AG20443 (cell line): Measurements from ENCODE around the gene LRFN4.

ENCODE experiments used
- DNase-seq: peaks from one replicate; pipeline ENCODE4 v3.0.0; 2012; ENCODE audit warnings: low spot score, mixed read lengths

LRFN4 gene

DNA sequence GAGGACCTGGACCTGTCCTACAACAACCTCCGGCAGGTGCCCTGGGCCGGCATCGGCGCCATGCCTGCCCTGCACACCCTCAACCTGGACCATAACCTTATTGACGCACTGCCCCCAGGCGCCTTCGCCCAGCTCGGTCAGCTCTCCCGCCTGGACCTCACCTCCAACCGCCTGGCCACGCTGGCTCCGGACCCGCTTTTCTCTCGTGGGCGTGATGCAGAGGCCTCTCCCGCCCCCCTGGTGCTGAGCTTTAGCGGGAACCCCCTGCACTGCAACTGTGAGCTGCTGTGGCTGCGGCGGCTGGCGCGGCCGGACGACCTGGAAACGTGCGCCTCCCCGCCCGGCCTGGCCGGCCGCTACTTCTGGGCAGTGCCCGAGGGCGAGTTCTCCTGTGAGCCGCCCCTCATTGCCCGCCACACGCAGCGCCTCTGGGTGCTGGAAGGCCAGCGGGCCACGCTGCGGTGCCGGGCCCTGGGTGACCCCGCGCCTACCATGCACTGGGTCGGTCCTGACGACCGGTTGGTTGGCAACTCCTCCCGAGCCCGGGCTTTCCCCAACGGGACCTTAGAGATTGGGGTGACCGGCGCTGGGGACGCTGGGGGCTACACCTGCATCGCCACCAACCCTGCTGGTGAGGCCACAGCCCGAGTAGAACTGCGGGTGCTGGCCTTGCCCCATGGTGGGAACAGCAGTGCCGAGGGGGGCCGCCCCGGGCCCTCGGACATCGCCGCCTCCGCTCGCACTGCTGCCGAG lies 1.5 kb downstream of the LRFN4 start:
- no peak for DNase-seq

GRCh38 chr11:66858939-66859685 lies 2.2 kb downstream of the LRFN4 start:
- DNase-seq, result no peak

DNA sequence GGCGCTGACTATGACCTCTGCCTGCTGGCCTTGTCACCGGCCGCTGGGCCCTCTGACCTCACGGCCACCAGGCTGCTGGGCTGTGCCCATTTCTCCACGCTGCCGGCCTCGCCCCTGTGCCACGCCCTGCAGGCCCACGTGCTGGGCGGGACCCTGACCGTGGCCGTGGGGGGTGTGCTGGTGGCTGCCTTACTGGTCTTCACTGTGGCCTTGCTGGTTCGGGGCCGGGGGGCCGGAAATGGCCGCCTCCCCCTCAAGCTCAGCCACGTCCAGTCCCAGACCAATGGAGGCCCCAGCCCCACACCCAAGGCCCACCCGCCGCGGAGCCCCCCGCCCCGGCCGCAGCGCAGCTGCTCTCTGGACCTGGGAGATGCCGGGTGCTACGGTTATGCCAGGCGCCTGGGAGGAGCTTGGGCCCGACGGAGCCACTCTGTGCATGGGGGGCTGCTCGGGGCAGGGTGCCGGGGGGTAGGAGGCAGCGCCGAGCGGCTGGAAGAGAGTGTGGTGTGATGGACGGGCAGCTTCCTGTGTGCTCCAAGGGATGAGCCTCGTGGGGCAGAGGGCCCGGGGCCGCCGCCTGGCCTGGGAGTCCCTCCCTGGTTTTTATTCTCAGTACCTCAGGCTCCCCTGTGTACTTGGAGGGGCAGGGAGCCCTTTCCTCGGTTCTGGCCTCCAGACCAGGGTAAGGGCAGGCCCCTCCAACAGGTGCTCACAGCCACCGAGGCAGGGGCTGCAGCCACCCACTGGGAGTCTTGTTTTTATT lies 3.0 kb downstream of the LRFN4 start:
- no peak for DNase-seq

GRCh38 chr11:66860449-66860831 lies 3.6 kb downstream of the LRFN4 start:
- no peak for DNase-seq

- no peak for DNase-seq
Measured at GRCh38 chr11:66861038-66861773, 4.3 kb downstream of the LRFN4 start.

DNA sequence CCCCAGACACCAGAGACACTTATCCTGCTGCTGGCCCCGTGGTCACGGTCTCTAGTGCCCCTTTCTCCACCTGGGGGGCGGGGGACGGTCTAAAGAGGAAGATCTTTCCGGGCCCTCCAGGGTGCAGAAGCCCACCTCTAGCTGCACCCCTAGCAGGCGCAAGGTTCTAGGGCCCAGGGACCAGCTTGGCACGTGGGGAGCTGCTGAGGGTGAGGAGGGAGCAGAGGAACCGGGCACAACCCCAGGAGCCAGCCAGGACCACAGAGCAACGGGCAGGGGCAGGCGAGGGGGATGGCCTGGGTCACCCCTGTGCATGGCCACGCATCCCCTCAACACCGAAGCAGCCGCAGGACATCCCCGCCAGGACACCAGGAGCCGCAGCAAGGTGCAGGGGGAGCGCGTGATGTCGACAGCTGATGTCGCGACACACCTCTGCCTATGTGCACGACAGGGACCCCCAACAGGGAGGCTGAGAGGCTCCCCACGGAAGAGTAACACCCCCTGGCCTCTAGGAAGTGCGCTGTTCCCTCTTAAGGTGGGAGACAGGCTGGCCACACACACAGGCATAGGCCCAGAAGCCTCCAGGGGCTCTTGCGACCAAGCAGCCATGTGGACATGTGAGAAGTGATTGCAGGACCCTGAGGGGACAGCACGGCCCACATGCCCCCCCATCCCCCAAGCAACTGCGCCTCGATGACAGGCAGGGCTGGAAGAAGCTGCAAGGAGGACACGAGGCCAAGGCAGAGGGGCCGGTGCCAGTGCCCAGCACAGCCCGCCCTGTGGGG lies 5.1 kb downstream of the LRFN4 start:
- no peak for DNase-seq

DNA sequence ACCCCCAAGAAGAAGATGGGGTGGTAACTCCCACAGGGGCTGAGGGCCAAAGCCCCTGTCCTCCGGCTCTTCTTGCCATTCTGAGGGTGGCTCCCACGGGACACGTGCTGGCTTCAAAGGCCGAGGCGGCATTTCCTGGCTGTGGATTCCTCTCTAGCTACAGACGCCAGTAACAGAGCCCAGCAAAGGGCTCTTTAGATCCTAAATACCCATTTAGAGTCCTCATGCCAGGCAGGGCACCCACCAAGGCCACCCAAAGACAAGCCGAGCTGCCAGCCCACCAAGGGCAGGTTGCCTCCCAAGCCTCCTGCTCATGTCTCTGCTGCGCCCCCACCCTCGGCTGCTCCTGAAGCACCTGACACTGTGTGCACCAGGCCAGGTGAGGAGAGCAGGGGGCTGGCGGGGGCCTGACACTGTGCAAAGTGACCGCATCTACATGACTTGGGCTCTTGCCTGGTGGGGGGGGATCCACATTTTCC lies 5.7 kb downstream of the LRFN4 start:
- DNase-seq, result no peak

GRCh38 chr11:66863428-66864125 lies 6.7 kb downstream of the LRFN4 start:
- no peak for DNase-seq

DNA sequence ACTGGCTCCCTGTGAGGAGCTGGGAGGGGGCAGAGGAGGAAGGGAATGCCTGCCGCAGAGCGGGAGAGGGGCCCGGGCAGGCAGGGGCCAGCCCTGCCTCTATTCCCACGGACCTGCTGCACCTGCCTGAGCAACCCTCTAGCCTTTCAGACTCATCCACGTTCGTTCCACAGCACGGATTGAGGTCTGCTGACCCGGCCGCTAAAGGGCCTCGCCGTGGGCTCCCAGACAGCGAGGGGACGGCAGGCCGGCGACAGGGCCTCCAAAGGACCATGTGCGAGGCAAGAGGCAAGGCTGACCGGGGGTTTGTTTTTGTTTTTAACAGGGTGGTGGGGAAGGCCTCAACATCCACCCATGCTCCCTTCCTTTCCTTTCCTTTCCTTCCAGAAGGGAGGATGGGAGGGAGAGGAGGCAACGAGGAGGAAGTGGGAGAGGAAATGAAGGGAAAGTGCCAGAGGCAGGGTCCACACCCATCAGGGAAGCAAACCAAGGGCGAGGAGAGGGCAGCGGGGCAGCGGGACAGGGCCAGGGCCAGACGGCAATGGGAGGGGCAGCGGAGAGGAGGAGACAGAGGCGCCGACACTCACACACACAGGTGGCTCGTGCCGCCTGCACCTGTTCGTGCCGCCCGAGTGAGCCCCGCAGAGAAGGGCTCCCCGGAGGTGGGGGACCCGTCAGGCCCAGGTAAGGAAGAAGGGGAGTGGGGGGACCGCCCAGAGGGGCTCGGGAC lies 7.5 kb downstream of the LRFN4 start:
- no peak for DNase-seq

- DNase-seq, result no peak
Measured at GRCh38 chr11:66864924-66865697, 8.2 kb downstream of the LRFN4 start.

- no peak for DNase-seq
Measured at GRCh38 chr11:66866007-66866406, 9.1 kb downstream of the LRFN4 start.

- DNase-seq, result no peak
Measured at GRCh38 chr11:66866511-66866986, 9.7 kb downstream of the LRFN4 start.

DNA sequence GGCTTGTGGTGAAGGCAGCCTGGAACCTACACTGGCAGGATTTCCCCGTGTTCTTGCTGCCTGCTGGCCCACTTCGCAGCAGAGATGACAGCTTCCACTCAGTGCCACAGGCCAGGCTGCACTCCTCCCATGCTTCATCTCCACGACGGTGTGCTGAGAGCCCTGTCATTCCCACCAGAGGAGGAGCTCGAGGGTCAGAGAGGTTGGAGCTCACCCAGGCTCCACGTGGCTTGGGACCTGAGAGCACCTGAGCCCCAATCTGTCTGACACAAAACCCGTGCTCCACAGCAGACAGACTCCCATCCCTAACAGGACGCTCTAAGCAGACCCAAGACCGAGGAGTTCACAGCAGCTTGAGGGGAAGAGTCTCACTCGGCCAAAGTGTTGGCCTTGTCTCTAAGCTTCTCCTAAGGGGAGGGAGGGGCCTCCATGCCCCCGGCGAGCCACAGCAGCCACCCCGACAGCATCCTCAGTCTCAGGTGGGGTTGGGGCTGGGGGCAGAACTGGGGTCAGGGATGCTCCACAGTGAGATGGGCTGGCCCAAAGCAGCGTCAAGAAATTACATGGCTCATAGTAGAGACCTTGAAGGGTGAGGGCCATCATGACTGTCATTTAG lies 10.7 kb downstream of the LRFN4 start:
- no peak for DNase-seq

- DNase-seq, result no peak
Measured at GRCh38 chr11:66868082-66868725, 11.3 kb downstream of the LRFN4 start.

- no peak for DNase-seq
Measured at GRCh38 chr11:66868726-66869566, 12.1 kb downstream of the LRFN4 start.

DNA sequence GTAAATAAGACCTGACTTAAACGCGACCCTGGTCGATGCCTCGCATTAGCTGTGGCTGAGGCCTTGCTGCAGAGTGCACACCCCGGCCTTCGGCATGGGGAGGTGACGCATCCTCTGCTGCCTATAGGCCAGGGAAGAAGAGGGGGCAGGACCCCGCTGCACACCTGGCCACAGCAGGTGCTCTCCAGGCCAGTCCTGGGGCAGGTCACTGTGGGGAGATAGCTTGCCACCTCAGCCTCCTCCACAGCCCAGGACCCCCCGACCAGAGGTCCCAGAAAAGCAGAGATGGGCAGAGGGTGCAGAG lies 12.7 kb downstream of the LRFN4 start:
- DNase-seq, result no peak

DNA sequence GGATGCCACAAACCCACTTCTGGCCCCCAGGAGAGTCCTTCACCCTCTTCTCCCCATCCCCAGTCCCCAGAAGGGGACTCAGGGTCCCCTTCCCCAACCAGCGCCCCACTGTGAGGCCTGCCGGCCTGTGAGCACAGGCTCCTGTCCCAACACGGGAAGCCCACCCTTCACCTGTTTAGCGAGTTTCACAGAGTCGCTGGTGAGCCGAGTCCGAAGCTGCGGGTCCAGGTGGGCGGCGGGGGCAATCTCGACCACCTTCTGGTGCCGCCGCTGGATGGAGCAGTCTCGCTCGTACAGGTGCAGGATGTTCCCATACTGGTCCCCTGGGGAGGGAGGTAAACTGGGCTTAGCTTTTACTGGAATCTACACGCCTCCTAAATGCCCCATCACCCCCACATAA lies 13.3 kb downstream of the LRFN4 start:
- no peak for DNase-seq
